Measurements from ENCODE around the gene RALGAPA1.

GRCh38 chr14:35495278-35495677 lies 313.8 kb downstream of the RALGAPA1 start:
- TF ChIP-seq, protein P1, sequence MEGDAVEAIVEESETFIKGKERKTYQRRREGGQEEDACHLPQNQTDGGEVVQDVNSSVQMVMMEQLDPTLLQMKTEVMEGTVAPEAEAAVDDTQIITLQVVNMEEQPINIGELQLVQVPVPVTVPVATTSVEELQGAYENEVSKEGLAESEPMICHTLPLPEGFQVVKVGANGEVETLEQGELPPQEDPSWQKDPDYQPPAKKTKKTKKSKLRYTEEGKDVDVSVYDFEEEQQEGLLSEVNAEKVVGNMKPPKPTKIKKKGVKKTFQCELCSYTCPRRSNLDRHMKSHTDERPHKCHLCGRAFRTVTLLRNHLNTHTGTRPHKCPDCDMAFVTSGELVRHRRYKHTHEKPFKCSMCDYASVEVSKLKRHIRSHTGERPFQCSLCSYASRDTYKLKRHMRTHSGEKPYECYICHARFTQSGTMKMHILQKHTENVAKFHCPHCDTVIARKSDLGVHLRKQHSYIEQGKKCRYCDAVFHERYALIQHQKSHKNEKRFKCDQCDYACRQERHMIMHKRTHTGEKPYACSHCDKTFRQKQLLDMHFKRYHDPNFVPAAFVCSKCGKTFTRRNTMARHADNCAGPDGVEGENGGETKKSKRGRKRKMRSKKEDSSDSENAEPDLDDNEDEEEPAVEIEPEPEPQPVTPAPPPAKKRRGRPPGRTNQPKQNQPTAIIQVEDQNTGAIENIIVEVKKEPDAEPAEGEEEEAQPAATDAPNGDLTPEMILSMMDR (IDR thresholded peaks at IDR 0.05) = no peak
- TF ChIP-seq POLR2A (IDR thresholded peaks at IDR 0.05) = no peak
